BLaER1 treated with 17β-estradiol and CSF1 and Interleukin-3, amounts not matched to agents 10 nM and 100 nM (cell line): ENCODE data around the gene TANC1.

Source experiments
- H3K27ac ChIP-seq, 11 experiments: shearing (Covaris generic); formaldehyde crosslinking; 2 replicates each; pipeline ENCODE4 v1.8.1; 2022
- H3K27me3 ChIP-seq, 11 experiments: shearing (Covaris generic); formaldehyde crosslinking; 2 replicates each; pipeline ENCODE4 v1.8.1; 2022
- H3K36me3 ChIP-seq, 11 experiments: shearing (Covaris generic); formaldehyde crosslinking; 2 replicates each; pipeline ENCODE4 v1.8.1; 2022
- H3K4me1 ChIP-seq, 10 experiments: shearing (Covaris generic); formaldehyde crosslinking; 2 replicates each; pipeline ENCODE4 v1.8.1; 2022
- H3K4me2 ChIP-seq, 11 experiments: shearing (Covaris generic); formaldehyde crosslinking; 2 replicates each; pipeline ENCODE4 v1.8.1; 2022
- H3K4me3 ChIP-seq, 10 experiments: shearing (Covaris generic); formaldehyde crosslinking; 2 replicates each; pipeline ENCODE4 v1.8.1; 2022
- H3K9ac ChIP-seq, 11 experiments: shearing (Covaris generic); formaldehyde crosslinking; 2 replicates each; pipeline ENCODE4 v1.8.1; 2022
- H3K9me3 ChIP-seq, 11 experiments: shearing (Covaris generic); formaldehyde crosslinking; replicated peaks in 1 of 11; 2 replicates each; pipeline ENCODE4 v1.8.1; 2022
- H4K20me1 ChIP-seq, 11 experiments: shearing (Covaris generic); formaldehyde crosslinking; 2 replicates each; pipeline ENCODE4 v1.8.1; 2022
- Cebpa-rat ChIP-seq, 11 experiments: shearing (Covaris generic); IDR thresholded peaks; 2 replicates each; pipeline ENCODE4 v1.8.1; 2022

TANC1 gene

DNA sequence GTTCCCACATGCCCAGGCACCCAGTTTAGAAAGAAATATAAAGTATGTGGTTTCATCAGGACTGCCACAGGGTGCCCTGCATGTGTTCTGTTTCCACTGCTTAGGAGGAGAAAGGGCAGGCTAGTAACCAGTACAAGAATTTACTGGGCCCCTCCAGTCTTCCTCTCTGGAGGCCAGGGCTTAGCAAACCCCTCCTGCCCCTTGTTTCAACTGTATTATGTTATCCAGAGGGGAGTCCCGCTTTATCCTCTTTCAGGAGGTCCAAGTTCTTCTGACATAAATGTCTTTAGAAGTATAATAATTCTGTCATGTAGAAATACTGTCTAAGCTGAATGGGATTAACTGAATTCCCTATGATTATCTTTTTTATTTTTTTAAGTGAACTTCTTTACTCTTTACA, 185.9 kb downstream of the TANC1 start:
- no peaks in the 10 kb centered on the region for H4K20me1 ChIP-seq
- peaks cover 11 to 77% (median 56%) of the 10 kb centered on the region in 10 experiments for H3K4me1 ChIP-seq
- H3K27ac ChIP-seq: no peak overlapping the region; a peak in 1 of 22 replicates
- H3K4me2 ChIP-seq: peak overlapping the region in 9 of 11 experiments; percentile 18 to 85 (median 56); a peak in 17 of 22 replicates
- H3K9me3 ChIP-seq: no peaks in the 10 kb centered on the region
- no peak overlapping the region for H3K9ac ChIP-seq
- H3K36me3 ChIP-seq: no peaks in the 10 kb centered on the region
- TF ChIP-seq Cebpa-rat (IDR thresholded peaks at IDR 0.05): no peak
- no peak overlapping the region for H3K4me3 ChIP-seq
- H3K27me3 ChIP-seq: no peaks in the 10 kb centered on the region

DNA sequence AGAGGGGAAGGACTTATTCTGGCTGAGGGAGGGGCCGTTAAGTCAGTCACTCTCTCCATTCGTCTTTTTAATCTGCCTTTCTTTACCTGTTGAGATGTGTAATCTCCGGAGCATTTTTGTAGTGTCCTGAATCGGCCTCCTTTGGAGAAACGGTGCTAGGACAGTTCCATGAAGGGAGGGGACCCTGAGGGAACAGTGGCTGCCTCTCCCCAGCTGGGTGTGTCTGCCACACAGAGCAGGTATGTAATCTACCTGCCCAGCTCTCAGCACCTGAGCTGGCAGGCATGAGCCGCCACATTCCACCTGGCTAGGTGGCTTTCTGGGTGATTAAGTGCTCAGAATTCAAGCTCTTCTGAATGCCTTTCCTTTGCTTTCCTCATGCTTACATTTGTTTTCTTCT, 186.9 kb downstream of the TANC1 start:
- no peak for TF ChIP-seq Cebpa-rat (IDR thresholded peaks at IDR 0.05)
- Histone ChIP-seq H3K27me3 (no peaks in the 10 kb centered on the region), H3K9ac (no peak overlapping the region), H3K4me2 (peak overlapping the region in 7 of 11 experiments; percentile 8 to 85 (median 70); a peak in 11 of 22 replicates), H3K36me3 (no peaks in the 10 kb centered on the region), H4K20me1 (no peaks in the 10 kb centered on the region), H3K4me3 (no peak overlapping the region), H3K27ac (no peak overlapping the region), H3K4me1 (peaks cover 12 to 75% (median 60%) of the 10 kb centered on the region in 10 experiments), H3K9me3 (no peaks in the 10 kb centered on the region)

GRCh38 chr2:159155791-159156190, 187.4 kb downstream of the TANC1 start:
- H3K9ac ChIP-seq: no peak overlapping the region
- no peak for TF ChIP-seq Cebpa-rat (IDR thresholded peaks at IDR 0.05)
- no peaks in the 10 kb centered on the region for H3K36me3 ChIP-seq
- peak overlapping the region in 7 of 11 experiments; percentile 63 to 85 (median 71); a peak in 11 of 22 replicates for H3K4me2 ChIP-seq
- H3K9me3 ChIP-seq: no peaks in the 10 kb centered on the region
- no peak overlapping the region for H3K4me3 ChIP-seq
- no peak overlapping the region for H3K27ac ChIP-seq
- no peaks in the 10 kb centered on the region for H4K20me1 ChIP-seq
- no peaks in the 10 kb centered on the region for H3K27me3 ChIP-seq
- H3K4me1 ChIP-seq: peaks cover 17 to 77% (median 65%) of the 10 kb centered on the region in 10 experiments

DNA sequence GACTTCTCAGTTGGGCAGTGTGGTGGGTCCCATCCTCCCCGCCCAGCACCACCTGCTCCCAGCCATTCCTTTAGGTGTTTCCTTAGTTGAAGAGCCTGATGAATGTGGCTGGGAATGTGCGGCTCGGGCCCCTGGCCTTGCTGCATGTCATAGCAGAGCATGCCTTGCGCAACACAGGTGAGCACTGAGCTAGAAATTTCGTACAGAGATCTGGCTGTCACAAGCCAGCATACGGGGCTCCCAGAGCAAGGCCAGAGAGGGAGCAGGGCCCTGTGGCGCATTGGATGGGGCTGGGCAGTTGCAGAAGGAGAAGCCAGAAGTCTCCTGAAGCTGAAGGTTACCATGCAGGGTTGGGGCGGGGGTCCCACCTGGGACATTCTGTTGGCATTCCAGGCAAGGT, 188.4 kb downstream of the TANC1 start:
- H3K27me3 ChIP-seq: no peaks in the 10 kb centered on the region
- peaks cover 25 to 88% (median 75%) of the 10 kb centered on the region in 10 experiments for H3K4me1 ChIP-seq
- peak overlapping the region in 3 of 11 experiments; percentile 4 to 19 (median 12); a peak in 2 of 22 replicates for H3K27ac ChIP-seq
- no peaks in the 10 kb centered on the region for H4K20me1 ChIP-seq
- no peaks in the 10 kb centered on the region for H3K9me3 ChIP-seq
- H3K4me3 ChIP-seq: no peak overlapping the region; a peak in 1 of 20 replicates
- no peaks in the 10 kb centered on the region for H3K36me3 ChIP-seq
- no peak overlapping the region for H3K9ac ChIP-seq
- peak in 3 of 11 experiments; percentile 55 to 79 (median 55); a peak in 5 of 22 replicates for TF ChIP-seq Cebpa-rat (IDR thresholded peaks at IDR 0.05)
- H3K4me2 ChIP-seq: peak overlapping the region; percentile 58 to 85 (median 70)

GRCh38 chr2:159157361-159158209, 189.1 kb downstream of the TANC1 start:
- Histone ChIP-seq H3K4me2 (peak overlapping the region; percentile 58 to 85 (median 70)), H3K27me3 (no peaks in the 10 kb centered on the region), H3K27ac (peak overlapping the region in 3 of 11 experiments; percentile 4 to 19 (median 12); a peak in 2 of 22 replicates), H3K36me3 (no peaks in the 10 kb centered on the region), H3K9ac (no peak overlapping the region), H4K20me1 (no peaks in the 10 kb centered on the region), H3K4me1 (peaks cover 25 to 95% (median 82%) of the 10 kb centered on the region in 10 experiments), H3K9me3 (no peaks in the 10 kb centered on the region), H3K4me3 (no peak overlapping the region; a peak in 1 of 20 replicates)
- no peak for TF ChIP-seq Cebpa-rat (IDR thresholded peaks at IDR 0.05)

- Histone ChIP-seq H3K4me3 (peak overlapping the region in 1 of 10 experiments; percentile 12; a peak in 1 of 20 replicates), H3K4me2 (peak overlapping the region; percentile 71 to 88 (median 79)), H3K36me3 (no peaks in the 10 kb centered on the region), H4K20me1 (no peaks in the 10 kb centered on the region), H3K27ac (peak overlapping the region in 10 of 11 experiments; percentile 12 to 70 (median 58); a peak in 18 of 22 replicates), H3K27me3 (no peaks in the 10 kb centered on the region), H3K9ac (peak overlapping the region in 5 of 11 experiments; percentile 14 to 46 (median 30); a peak in 5 of 22 replicates), H3K4me1 (peaks cover 41 to 97% (median 85%) of the 10 kb centered on the region in 10 experiments), H3K9me3 (no peaks in the 10 kb centered on the region)
- TF ChIP-seq Cebpa-rat (IDR thresholded peaks at IDR 0.05): no peak
These were observed 192.0 kb downstream of the TANC1 start for GRCh38 chr2:159160412-159160811.

DNA sequence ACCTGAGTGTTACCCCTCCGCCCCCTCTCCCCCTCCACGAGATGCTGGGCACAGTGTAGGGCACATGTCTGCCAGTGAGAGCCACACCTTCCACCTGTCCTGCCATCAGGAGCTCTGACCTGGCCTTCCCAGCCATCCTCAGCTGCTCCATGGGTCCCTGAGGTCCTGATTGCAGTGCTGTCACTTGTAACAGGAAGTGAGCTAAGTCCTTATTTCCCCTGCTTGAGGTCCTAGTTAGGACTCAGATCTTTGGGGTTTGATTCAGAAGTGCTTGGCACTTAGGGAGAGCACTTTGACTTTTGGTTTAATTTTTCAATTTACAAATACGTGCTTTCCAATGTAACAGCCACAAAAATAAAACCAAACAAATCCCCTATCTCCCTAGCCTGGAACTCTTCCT, 192.5 kb downstream of the TANC1 start:
- TF ChIP-seq Cebpa-rat (IDR thresholded peaks at IDR 0.05): no peak
- Histone ChIP-seq H3K9ac (peak overlapping the region in 6 of 11 experiments; percentile 14 to 46 (median 28); a peak in 4 of 22 replicates), H4K20me1 (no peaks in the 10 kb centered on the region), H3K27me3 (no peaks in the 10 kb centered on the region), H3K27ac (peak overlapping the region in 10 of 11 experiments; percentile 12 to 70 (median 58); a peak in 18 of 22 replicates), H3K36me3 (no peaks in the 10 kb centered on the region), H3K4me3 (peak overlapping the region in 1 of 10 experiments; percentile 12; a peak in 1 of 20 replicates), H3K4me1 (peaks cover 41 to 97% (median 84%) of the 10 kb centered on the region in 10 experiments), H3K4me2 (peak overlapping the region; percentile 71 to 88 (median 79)), H3K9me3 (no peaks in the 10 kb centered on the region)

- Histone ChIP-seq H3K4me1 (peaks cover 30 to 75% (median 62%) of the 10 kb centered on the region in 10 experiments), H3K36me3 (no peaks in the 10 kb centered on the region), H4K20me1 (no peaks in the 10 kb centered on the region), H3K4me3 (no peak overlapping the region), H3K4me2 (peak overlapping the region in 10 of 11 experiments; percentile 6 to 82 (median 58); a peak in 15 of 22 replicates), H3K9me3 (peaks cover 0 to 15% (median 4%) of the 10 kb centered on the region in 11 experiments; a peak in 6 of 22 replicates), H3K9ac (peak overlapping the region in 1 of 11 experiments; percentile 39; a peak in 3 of 22 replicates), H3K27me3 (no peaks in the 10 kb centered on the region), H3K27ac (peak overlapping the region in 7 of 11 experiments; percentile 21 to 68 (median 54); a peak in 12 of 22 replicates)
- no peak for TF ChIP-seq Cebpa-rat (IDR thresholded peaks at IDR 0.05)
These were observed 195.5 kb downstream of the TANC1 start for GRCh38 chr2:159163930-159164329.

GRCh38 chr2:159164457-159164911, 196.0 kb downstream of the TANC1 start:
- H3K4me3 ChIP-seq: no peak overlapping the region
- no peaks in the 10 kb centered on the region for H4K20me1 ChIP-seq
- peaks cover 30 to 71% (median 62%) of the 10 kb centered on the region in 10 experiments for H3K4me1 ChIP-seq
- peak overlapping the region in 2 of 11 experiments; percentile 32 to 42; a peak in 3 of 22 replicates for H3K9ac ChIP-seq
- H3K4me2 ChIP-seq: peak overlapping the region; percentile 6 to 82 (median 55); a peak in 18 of 22 replicates
- H3K27me3 ChIP-seq: no peaks in the 10 kb centered on the region
- H3K9me3 ChIP-seq: peaks cover 0 to 15% (median 4%) of the 10 kb centered on the region in 11 experiments; a peak in 6 of 22 replicates
- no peak for TF ChIP-seq Cebpa-rat (IDR thresholded peaks at IDR 0.05)
- peak overlapping the region in 7 of 11 experiments; percentile 6 to 68 (median 49); a peak in 13 of 22 replicates for H3K27ac ChIP-seq
- no peaks in the 10 kb centered on the region for H3K36me3 ChIP-seq
